HepG2 (cell line): ENCODE results near the gene PSPH. TPM values are rescaled to one million over a fixed set of nuclear protein-coding genes. Genes with fewer than 3 reads are reported as not detected.

Source experiments
- ATF6 ChIP-seq: sonication (generic); formaldehyde crosslinking; conservative IDR thresholded peaks from 2 replicates; pipeline ENCODE4 v1.4.0; 2020; ENCODE audit warnings: missing genetic modification reagents
- BRCA1 ChIP-seq: sonication (generic); formaldehyde crosslinking; IDR thresholded peaks from 2 replicates; pipeline ENCODE4 v1.4.0; 2020; ENCODE audit warnings: missing genetic modification reagents
- CC2D1A ChIP-seq: sonication (generic); formaldehyde crosslinking; IDR thresholded peaks from 2 replicates; pipeline ENCODE4 v1.8.1; 2023; ENCODE audit warnings: mild to moderate bottlenecking, missing genetic modification reagents
- FOXK1 ChIP-seq: sonication (generic); formaldehyde crosslinking; IDR thresholded peaks from 2 replicates; pipeline ENCODE4 v1.4.0; 2020; ENCODE audit warnings: low read depth, missing genetic modification reagents, borderline replicate concordance
- GZF1 ChIP-seq: sonication (generic); formaldehyde crosslinking; IDR thresholded peaks from 2 replicates; pipeline ENCODE4 v1.5.1; 2020; ENCODE audit warnings: mild to moderate bottlenecking, missing genetic modification reagents
- MIER3 ChIP-seq: IDR thresholded peaks from 2 replicates; pipeline ENCODE4 v1.6.1; 2016; ENCODE audit warnings: missing compliant biosample characterization, borderline replicate concordance
- NFAT5 ChIP-seq: sonication (generic); formaldehyde crosslinking; IDR thresholded peaks from 2 replicates; pipeline ENCODE4 v1.4.0; 2020; ENCODE audit warnings: missing genetic modification reagents
- NFIC ChIP-seq: IDR thresholded peaks from 2 replicates; pipeline ENCODE4 v1.6.1; 2012; ENCODE audit warnings: mild to moderate bottlenecking, low read length, inconsistent platforms
- NFYC ChIP-seq: IDR thresholded peaks from 2 replicates; pipeline ENCODE4 v1.6.1; 2016; ENCODE audit warnings: missing genetic modification reagents, missing compliant biosample characterization
- POLR2G ChIP-seq: fragments of 200-400 bp; formaldehyde crosslinking; IDR thresholded peaks from 2 replicates; pipeline ENCODE4 v1.6.1; 2018; ENCODE audit warnings: mild to moderate bottlenecking, low read depth, low read length, moderate library complexity
- SMARCC2 ChIP-seq: fragments of 450-650 bp; IDR thresholded peaks from 2 replicates; pipeline ENCODE4 v1.6.1; 2017; ENCODE audit warnings: antibody characterized with exemption, mild to moderate bottlenecking
- SRSF1 ChIP-seq: fragments of 200-400 bp; formaldehyde crosslinking; optimal IDR thresholded peaks from 2 replicates; pipeline ENCODE3; 2017; ENCODE audit warnings: mild to moderate bottlenecking, low read depth, low read length, moderate library complexity
- TMF1 ChIP-seq: sonication (generic); formaldehyde crosslinking; IDR thresholded peaks from 2 replicates; pipeline ENCODE4 v1.8.1; 2022; ENCODE audit warnings: low read depth, missing genetic modification reagents
- ZBTB21 ChIP-seq: sonication (generic); formaldehyde crosslinking; IDR thresholded peaks from 2 replicates; pipeline ENCODE4 v1.4.0; 2020; ENCODE audit warnings: missing genetic modification reagents
- ZBTB26 ChIP-seq: IDR thresholded peaks from 2 replicates; pipeline ENCODE4 v1.6.1; 2016; ENCODE audit warnings: missing compliant biosample characterization, missing genetic modification reagents, borderline replicate concordance
- ZNF367 ChIP-seq: sonication (generic); formaldehyde crosslinking; IDR thresholded peaks from 2 replicates; pipeline ENCODE4 v1.4.0; 2020; ENCODE audit warnings: missing genetic modification reagents, borderline replicate concordance
- ZNF430 ChIP-seq: sonication (generic); formaldehyde crosslinking; IDR thresholded peaks from 2 replicates; pipeline ENCODE4 v1.9.0; 2021; ENCODE audit warnings: mild to moderate bottlenecking, missing genetic modification reagents
- ZNF460 ChIP-seq: sonication (generic); formaldehyde crosslinking; IDR thresholded peaks from 2 replicates; pipeline ENCODE4 v1.5.1; 2020; ENCODE audit warnings: missing genetic modification reagents, mild to moderate bottlenecking, borderline replicate concordance
- ZNF567 ChIP-seq: sonication (generic); formaldehyde crosslinking; IDR thresholded peaks from 2 replicates; pipeline ENCODE4 v1.8.1; 2023; ENCODE audit warnings: mild to moderate bottlenecking, missing genetic modification reagents, borderline replicate concordance
- ZNF569 ChIP-seq: sonication (generic); formaldehyde crosslinking; IDR thresholded peaks from 2 replicates; pipeline ENCODE4 v1.5.0; 2020; ENCODE audit warnings: mild to moderate bottlenecking, missing genetic modification reagents, moderate library complexity, borderline replicate concordance
- ZNF616 ChIP-seq: sonication (generic); formaldehyde crosslinking; IDR thresholded peaks from 2 replicates; pipeline ENCODE4 v1.5.0; 2020; ENCODE audit warnings: low read depth, mild to moderate bottlenecking, missing genetic modification reagents
- ZNF841 ChIP-seq: sonication (generic); formaldehyde crosslinking; IDR thresholded peaks from 2 replicates; pipeline ENCODE4 v1.8.1; 2023; ENCODE audit warnings: missing genetic modification reagents, borderline replicate concordance
- polyA plus RNA-seq, 8 experiments: library from polyadenylated mRNA; depleted of rRNA in 3 of 8; stranded (reverse) in 7 of 8; unstranded in 1 of 8; fragments of >200 nt; fragmentation: Illumina TruSeq in 4 of 8; extraction: Trizol in 4 of 8; gene quantifications; 2 replicates each; pipeline versions ENCODE4 v1.2.1 to v1.2.3, GENCODE V29; 2011 to 2016; ENCODE audit warnings: low read depth in 4 of 8, missing spikeins in 1 of 8, mixed read lengths in 1 of 8; ENCODE audit not compliant: insufficient read depth in 1 of 8
- total RNA-seq, 5 experiments: library from RNA; depleted of rRNA; stranded (reverse); fragments of >200 nt; fragmentation: Illumina TruSeq; extraction: Trizol; gene quantifications; 2 replicates each; pipeline ENCODE4 v1.2.3, GENCODE V29; 2016; ENCODE audit warnings: low read depth in 1 of 5

PSPH gene
- total and polyA plus RNA-seq, 2 of the 13 experiments (the other 11 are each of a cell fraction or from before 2014, with no cell fraction given), result 85.5 to 124 TPM

GRCh38 chr7:56063882-56064625 is 12.8 kb upstream of the PSPH start, which contains the start of gene SUMF2 (continued):
- TF ChIP-seq CC2D1A (CRISPR knock-in tag) (no peak), ZNF460 (no peak; the same call in 1 of the 2 replicates), NFIC (no peak), SMARCC2 (no peak), ATF6 (CRISPR knock-in tag) (no peak), ZNF567 (no peak), NFAT5 (CRISPR knock-in tag) (peak; percentile 20; the same call in 1 of the 2 replicates), ZBTB26 (CRISPR knock-in tag) (0 out of 2 replicates have a peak, but pooled peaks have one; percentile 52), SRSF1 (peak; percentile 19), ZNF430 (CRISPR knock-in tag) (no peak), ZNF841 (CRISPR knock-in tag) (no peak), ZBTB21 (CRISPR knock-in tag) (0 out of 2 replicates have a peak, but pooled peaks have one; percentile 16), POLR2G (peak; percentile 95), NFYC (CRISPR knock-in tag) (no peak; the same call in 1 of the 2 replicates), ZNF569 (CRISPR knock-in tag) (no peak), FOXK1 (no peak; the same call in 1 of the 2 replicates), BRCA1 (CRISPR knock-in tag) (peak; percentile 88; the same call in 1 of the 2 replicates), MIER3 (CRISPR knock-in tag) (peak; percentile 32; the same call in 1 of the 2 replicates), ZNF616 (CRISPR knock-in tag) (peak; percentile 62; the same call in 1 of the 2 replicates), ZNF367 (CRISPR knock-in tag) (no peak), TMF1 (CRISPR knock-in tag) (peak; percentile 89), GZF1 (no peak)
